Body of pancreas (tissue), 4 donors: ENCODE results near the gene OR51A7. TPM values are rescaled to one million over a fixed set of nuclear protein-coding genes. Genes with fewer than 3 reads are reported as not detected.

Source experiments
- ATAC-seq: fragments of 150-250 bp; one replicate; pipeline ENCODE4 v1.9.1; 2016
- DNase-seq, 4 donors: peaks; one replicate each; pipeline ENCODE4 v3.0.0-alpha.2; 2019
- H3K27ac ChIP-seq, 4 donors: fragments of 200-600 bp; sonication (generic); 1 replicate in 3 of 4; 2 replicates in 1 of 4; pipeline versions ENCODE4 v1.5.1 to v1.6.1; 2016 to 2019; ENCODE audit warnings: mild to moderate bottlenecking in 1 of 4, mixed read lengths in 1 of 4, moderate library complexity in 1 of 4
- H3K27me3 ChIP-seq, 2 donors: fragments of 200-600 bp; sonication (generic); one replicate each; pipeline ENCODE4 v1.6.0; 2016; ENCODE audit warnings: mild to moderate bottlenecking in 1 of 2
- H3K36me3 ChIP-seq, 2 donors: fragments of 200-600 bp; sonication (generic); replicated peaks in 1 of 2; 2 replicates each; pipeline ENCODE4 v1.5.1; 2016; ENCODE audit warnings: low read depth in 2 of 2; ENCODE audit not compliant: insufficient read depth in 1 of 2
- H3K4me1 ChIP-seq: fragments of 200-600 bp; sonication (generic); one replicate; pipeline ENCODE4 v1.6.0; 2016
- H3K4me3 ChIP-seq, 2 donors: fragments of 200-600 bp; sonication (generic); 1 replicate in 1 of 2; 2 replicates in 1 of 2; pipeline ENCODE4 v1.5.1; 2016 to 2019
- H3K9me3 ChIP-seq, 3 donors: fragments of 200-600 bp; sonication (generic); 1 replicate in 2 of 3; 2 replicates in 1 of 3; pipeline ENCODE4 v1.5.1; 2016
- CTCF ChIP-seq, 7 experiments: fragments of 450-650 bp in 4 of 7; fragments of 200-600 bp in 3 of 7; sonication (generic) in 3 of 7; IDR thresholded peaks; one replicate each; pipeline ENCODE4 v1.5.1; 2016 to 2019; ENCODE audit warnings: antibody characterized with exemption in 7 of 7
- POLR2A ChIP-seq, 3 donors: fragments of 450-650 bp; IDR thresholded peaks; one replicate each; pipeline ENCODE4 v1.6.1; 2016; ENCODE audit warnings: antibody characterized with exemption in 3 of 3, mild to moderate bottlenecking in 2 of 3
- WGBS, 2 donors: methylation state at CpG; one replicate each; pipeline ENCODE4 v1.1.5; 2017; 5-methylcytosine and 5-hydroxymethylcytosine counted together
- intact Hi-C: fragments of 100-400 bp; cut with DNase I; formaldehyde crosslinking; loops from one replicate; pipeline ENCODE4 v1.15.1; 2023
- total RNA-seq, 2 donors: library from RNA; depleted of rRNA; stranded (reverse); fragments of >200 nt; gene quantifications; one replicate each; pipeline ENCODE4 v1.1.0, GENCODE V29; 2016

Gene OR51A7
- total RNA-seq, 2 donors from 2014 or later, result not detected

GRCh38 chr11:4887591-4887990 is 16.0 kb upstream of the OR51A7 start:
- intact Hi-C loops, result no loop called here
- TF ChIP-seq CTCF (IDR thresholded peaks at IDR 0.05), result no peak
- TF ChIP-seq POLR2A (IDR thresholded peaks at IDR 0.05), result no peak
- Histone ChIP-seq H3K27ac (no peak overlapping the region), H3K4me3 (no peak overlapping the region), H3K27me3 (no peaks in the 10 kb centered on the region), H3K9me3 (peaks cover 0 to 4% (median 0%) of the 10 kb centered on the region in 3 donors), H3K36me3 (no peaks in the 10 kb centered on the region), H3K4me1 (no peaks in the 10 kb centered on the region)
- 0% methylated on average over 1 of the region's 1 CpG for WGBS, 2 donors
- no peak for DNase-seq
- no peak for ATAC-seq

GRCh38 chr11:4890279-4890678 is 13.3 kb upstream of the OR51A7 start:
- TF ChIP-seq CTCF (IDR thresholded peaks at IDR 0.05) (no peak), POLR2A (IDR thresholded peaks at IDR 0.05) (no peak)
- 84 to 88% methylated on average over 2 of the region's 2 CpGs for WGBS, 2 donors
- Histone ChIP-seq H3K27ac (no peak overlapping the region), H3K36me3 (no peaks in the 10 kb centered on the region), H3K9me3 (peaks cover 0 to 4% (median 0%) of the 10 kb centered on the region in 3 donors), H3K4me3 (no peak overlapping the region), H3K4me1 (no peaks in the 10 kb centered on the region), H3K27me3 (no peaks in the 10 kb centered on the region)
- DNase-seq (no peak), ATAC-seq (no peak)
- intact Hi-C loops, result no loop called here

GRCh38 chr11:4891996-4892640 is 11.5 kb upstream of the OR51A7 start:
- ATAC-seq (no peak), DNase-seq (no peak)
- H3K27ac ChIP-seq, result no peak overlapping the region
- H3K4me1 ChIP-seq, result no peaks in the 10 kb centered on the region
- H3K27me3 ChIP-seq, result no peaks in the 10 kb centered on the region
- 77 to 93% methylated on average over 1 of the region's 1 CpG for WGBS, 2 donors
- H3K9me3 ChIP-seq, result peaks cover 0 to 4% (median 0%) of the 10 kb centered on the region in 3 donors
- H3K4me3 ChIP-seq, result no peak overlapping the region
- TF ChIP-seq POLR2A (IDR thresholded peaks at IDR 0.05), result no peak
- TF ChIP-seq CTCF (IDR thresholded peaks at IDR 0.05), result no peak
- H3K36me3 ChIP-seq, result no peaks in the 10 kb centered on the region
- intact Hi-C loops, result no loop called here

GRCh38 chr11:4916581-4916980 is 13.0 kb downstream of the OR51A7 start:
- H3K27me3 ChIP-seq, result no peaks in the 10 kb centered on the region
- no peak for DNase-seq
- intact Hi-C loops, result no loop called here
- ATAC-seq, result no peak
- TF ChIP-seq POLR2A (IDR thresholded peaks at IDR 0.05) (no peak), CTCF (IDR thresholded peaks at IDR 0.05) (no peak)
- no peak overlapping the region for H3K27ac ChIP-seq
- no peak overlapping the region for H3K4me3 ChIP-seq
- no peaks in the 10 kb centered on the region for H3K36me3 ChIP-seq
- no peaks in the 10 kb centered on the region for H3K4me1 ChIP-seq
- H3K9me3 ChIP-seq, result no peaks in the 10 kb centered on the region

GRCh38 chr11:4919250-4919649 is 15.7 kb downstream of the OR51A7 start, which contains the start of gene OR51G2:
TSS of gene OR51G2 (minus strand) at chr11:4919350. CDS start at chr11:4915663, 3,687 bp downstream.
- Histone ChIP-seq H3K4me1 (no peaks in the 10 kb centered on the region), H3K9me3 (no peaks in the 10 kb centered on the region), H3K27ac (no peak within 1 kb of the TSS), H3K4me3 (no peak within 1 kb of the TSS), H3K36me3 (no peaks in the 10 kb centered on the region), H3K27me3 (no peaks in the 10 kb centered on the region)
- ATAC-seq, result no peak
- TF ChIP-seq CTCF (IDR thresholded peaks at IDR 0.05) (no peak), POLR2A (IDR thresholded peaks at IDR 0.05) (no peak)
- 74 to 82% methylated on average over 4 of the region's 4 CpGs for WGBS, 2 donors
- intact Hi-C loops, result no loop called here
- no peak for DNase-seq
